ENCODE measurements around the gene TSPAN33. TPM values are rescaled to one million over a fixed set of nuclear protein-coding genes. Genes with fewer than 3 reads are reported as not detected.
A peak's percentile ranks its signal among the peaks of the same experiment; 100 is the strongest.

The TSPAN33 gene
- total and polyA plus RNA-seq, 2 of the 13 experiments (the other 11 are each of a cell fraction or from before 2014, with no cell fraction given): 15.3 to 16.5 TPM

GRCh38 chr7:129199406-129199805 lies 54.9 kb downstream of the TSPAN33 start:
- H4K20me1 ChIP-seq (ENCODE audit: insufficient read depth, low read length): no peaks in the 10 kb centered on the region
- no peaks in the 10 kb centered on the region for H3K9me3 ChIP-seq (ENCODE audit: low read length)
- H3K79me2 ChIP-seq (ENCODE audit: insufficient read depth, low read length): peaks cover 17% of the 10 kb centered on the region
- H3K36me3 ChIP-seq (replicated peaks in 1 of 2; ENCODE audit: control insufficient read depth in 1 of 2, insufficient read depth in 2 of 2, low read length in 2 of 2): peaks cover 0 to 5% of the 10 kb centered on the region in 2 experiments; a peak in 2 of 5 replicates
- H3K4me2 ChIP-seq (ENCODE audit: low read depth, low read length): no peak overlapping the region
- DNase-seq (ENCODE audit: low spot score): no peak
- H3K4me3 ChIP-seq (replicated peaks in 1 of 3; ENCODE audit: insufficient read depth in 1 of 3, low read depth in 2 of 3, low read length in 3 of 3): no peak overlapping the region
- ATAC-seq: no peak
- no peak overlapping the region for H2AFZ ChIP-seq (ENCODE audit: low read length)
- FAIRE-seq: no peak
- no TSS peak for BruUV-seq (replicated peaks)
- ChIA-PET CTCF (ENCODE audit: low intra/inter-chr PET ratio, low total read pairs) (no interaction called here), POLR2A (interaction anchor here (0.9 kb wide), 1 partner anchor 10 kb away, joined by 3 read pairs; no protein-coding TSS in a partner anchor)
- in situ Hi-C loops (cut with HindIII; ENCODE audit: extremely low pct_ligation_motif_present, low pct_unique_long_range_greater_than_20kb) (no loop called here), intact Hi-C loops (cut with micrococcal nuclease; ENCODE audit: unreplicated experiment) (no loop called here)
- H3K27me3 ChIP-seq (ENCODE audit: control insufficient read depth in 1 of 2, insufficient read depth in 2 of 2, low read length in 2 of 2): no peaks in the 10 kb centered on the region
- H3K4me1 ChIP-seq (ENCODE audit: insufficient read depth, low read length): peaks cover 40% of the 10 kb centered on the region
- no peak overlapping the region for H3K9ac ChIP-seq (ENCODE audit: insufficient read depth, low read depth, low read length)
- no peak overlapping the region for H3K27ac ChIP-seq (ENCODE audit: extremely low read length, insufficient read depth, low read length)
- WGBS (ENCODE audit: low lambda C conversion rate): 98% methylated on average over 4 of the region's 4 CpGs
- TF ChIP-seq ELF3 (CRISPR knock-in tag; IDR thresholded peaks at IDR 0.05): no peak
- TF ChIP-seq ZNF572 (CRISPR knock-in tag; IDR thresholded peaks at IDR 0.05): no peak
- no peak for TF ChIP-seq HNF4G (IDR thresholded peaks at IDR 0.05; ENCODE audit: borderline replicate concordance, low read depth, low read length)
- TF ChIP-seq HNF4G (CRISPR knock-in tag; IDR thresholded peaks at IDR 0.05; ENCODE audit: borderline replicate concordance, low read depth): no peak
- peak; percentile 56; the same call in 1 of the 2 replicates for TF ChIP-seq ZNF460 (CRISPR knock-in tag; IDR thresholded peaks at IDR 0.05; ENCODE audit: borderline replicate concordance)

- intact Hi-C loops (cut with micrococcal nuclease; ENCODE audit: unreplicated experiment) (no loop called here), in situ Hi-C loops (cut with HindIII; ENCODE audit: extremely low pct_ligation_motif_present, low pct_unique_long_range_greater_than_20kb) (no loop called here)
- no peaks in the 10 kb centered on the region for H4K20me1 ChIP-seq (ENCODE audit: insufficient read depth, low read length)
- TF ChIP-seq ZNF629 (CRISPR knock-in tag; conservative IDR thresholded peaks at IDR 0.05) (peak; percentile 95), ZNF350 (CRISPR knock-in tag; IDR thresholded peaks at IDR 0.05; ENCODE audit: borderline replicate concordance, low read depth) (0 out of 2 replicates have a peak, but pooled peaks have one; percentile 2), POLR2A (IDR thresholded peaks at IDR 0.05; ENCODE audit: insufficient read depth in 1 of 2, low read depth in 2 of 2, low read length in 2 of 2) (no peak), GFI1 (CRISPR knock-in tag; IDR thresholded peaks at IDR 0.05; ENCODE audit: borderline replicate concordance) (0 out of 2 replicates have a peak, but pooled peaks have one; percentile 35), ZMYM3 (CRISPR knock-in tag; IDR thresholded peaks at IDR 0.05) (peak; percentile 76), ZNF615 (CRISPR knock-in tag; IDR thresholded peaks at IDR 0.05; ENCODE audit: borderline replicate concordance) (0 out of 2 replicates have a peak, but pooled peaks have one; percentile 61), CHD4 (IDR thresholded peaks at IDR 0.05; ENCODE audit: borderline replicate concordance, low read length) (peak; percentile 87; the same call in 1 of the 2 replicates), NR0B2 (CRISPR knock-in tag; IDR thresholded peaks at IDR 0.05) (no peak), HDAC2 (CRISPR knock-in tag; IDR thresholded peaks at IDR 0.05) (peak; percentile 25; the same call in 1 of the 2 replicates)
- FAIRE-seq (no peak), ATAC-seq (no peak), DNase-seq (ENCODE audit: low spot score) (no peak)
- BruUV-seq (replicated peaks): no TSS peak
- peaks cover 14 to 18% of the 10 kb centered on the region in 2 experiments; a peak in 4 of 5 replicates for H3K36me3 ChIP-seq (replicated peaks in 1 of 2; ENCODE audit: control insufficient read depth in 1 of 2, insufficient read depth in 2 of 2, low read length in 2 of 2)
- peaks cover 40% of the 10 kb centered on the region for H3K4me1 ChIP-seq (ENCODE audit: insufficient read depth, low read length)
- H2AFZ ChIP-seq (ENCODE audit: low read length): no peak overlapping the region
- H3K27ac ChIP-seq (ENCODE audit: extremely low read length, insufficient read depth, low read length): peak overlapping the region; percentile 66
- POLR2A ChIA-PET: no interaction called here
- H3K27me3 ChIP-seq (ENCODE audit: control insufficient read depth in 1 of 2, insufficient read depth in 2 of 2, low read length in 2 of 2): no peaks in the 10 kb centered on the region
- no peaks in the 10 kb centered on the region for H3K9me3 ChIP-seq (ENCODE audit: low read length)
- CTCF ChIA-PET (ENCODE audit: low intra/inter-chr PET ratio, low total read pairs): no interaction called here
- H3K9ac ChIP-seq (ENCODE audit: insufficient read depth, low read depth, low read length): no peak overlapping the region
- no peak overlapping the region for H3K4me3 ChIP-seq (replicated peaks in 1 of 3; ENCODE audit: insufficient read depth in 1 of 3, low read depth in 2 of 3, low read length in 3 of 3)
- peaks cover 6% of the 10 kb centered on the region for H3K79me2 ChIP-seq (ENCODE audit: insufficient read depth, low read length)
- WGBS (ENCODE audit: low lambda C conversion rate): 89% methylated on average over 8 of the region's 8 CpGs
- no peak overlapping the region for H3K4me2 ChIP-seq (ENCODE audit: low read depth, low read length)
These were observed 57.7 kb downstream of the TSPAN33 start for GRCh38 chr7:129202058-129202777.

All from HepG2 (cell line).